MM.1S (cell line): ENCODE measurements around the gene SCYGR7.

Experiments
- DNase-seq: peaks from one replicate; pipeline ENCODE4 v3.0.0-alpha.2; 2015
- H2AFZ ChIP-seq: fragments of 300-600 bp; sonication (generic); 2 replicates; pipeline ENCODE4 v1.6.0; 2016; ENCODE audit warnings: antibody characterized with exemption, low read length
- H3F3A ChIP-seq: fragments of 300-600 bp; sonication (generic); 2 replicates; pipeline ENCODE4 v1.6.1; 2016; ENCODE audit warnings: mild to moderate bottlenecking, antibody characterized with exemption, low read length, moderate library complexity, mixed read lengths; ENCODE audit not compliant: insufficient read depth
- H3K27ac ChIP-seq: fragments of 300-600 bp; sonication (generic); 2 replicates; pipeline ENCODE4 v1.5.1; 2016; ENCODE audit warnings: mild to moderate bottlenecking, low read length
- H3K27me3 ChIP-seq: fragments of 300-600 bp; sonication (generic); replicated peaks from 2 replicates; pipeline ENCODE4 v1.6.0; 2016; ENCODE audit warnings: low read length; ENCODE audit not compliant: insufficient read depth
- H3K36me3 ChIP-seq: fragments of 300-600 bp; sonication (generic); replicated peaks from 2 replicates; pipeline ENCODE4 v1.6.1; 2016; ENCODE audit warnings: mild to moderate bottlenecking, low read length, mixed read lengths; ENCODE audit not compliant: insufficient read depth
- H3K4me1 ChIP-seq: fragments of 300-600 bp; sonication (generic); 2 replicates; pipeline ENCODE4 v1.6.1; 2016; ENCODE audit warnings: low read length, mixed read lengths
- H3K4me2 ChIP-seq: fragments of 300-600 bp; sonication (generic); 2 replicates; pipeline ENCODE4 v1.6.0; 2016; ENCODE audit warnings: low read depth, low read length
- H3K4me3 ChIP-seq: fragments of 300-600 bp; sonication (generic); 2 replicates; pipeline ENCODE4 v1.5.1; 2016; ENCODE audit warnings: low read length, mixed read lengths
- H3K79me2 ChIP-seq: fragments of 300-600 bp; sonication (generic); 2 replicates; pipeline ENCODE4 v1.6.1; 2016; ENCODE audit warnings: mixed run types, low read length, mixed read lengths
- H3K9ac ChIP-seq: fragments of 300-600 bp; sonication (generic); 2 replicates; pipeline ENCODE4 v1.6.1; 2016; ENCODE audit warnings: low read length, mixed read lengths
- H3K9me2 ChIP-seq: fragments of 300-600 bp; sonication (generic); replicated peaks from 2 replicates; pipeline ENCODE4 v1.6.1; 2016; ENCODE audit warnings: mild to moderate bottlenecking, low read length, mixed read lengths; ENCODE audit not compliant: insufficient read depth
- H3K9me3 ChIP-seq: fragments of 300-600 bp; sonication (generic); replicated peaks from 2 replicates; pipeline ENCODE4 v1.6.1; 2016; ENCODE audit warnings: mild to moderate bottlenecking, low read length, mixed read lengths; ENCODE audit not compliant: insufficient read depth
- H4K20me1 ChIP-seq: fragments of 300-600 bp; sonication (generic); 2 replicates; pipeline ENCODE4 v1.6.1; 2016; ENCODE audit warnings: mild to moderate bottlenecking, low read length, moderate library complexity, mixed read lengths; ENCODE audit not compliant: insufficient read depth
- CTCF ChIP-seq: fragments of 300-600 bp; sonication (generic); IDR thresholded peaks from 2 replicates; pipeline ENCODE4 v1.5.1; 2016; ENCODE audit warnings: antibody characterized with exemption, low read length, mixed read lengths
- EZH2 ChIP-seq: fragments of 300-600 bp; sonication (generic); optimal IDR thresholded peaks from 2 replicates; pipeline ENCODE3; 2017; ENCODE audit warnings: low read depth, mild to moderate bottlenecking, antibody characterized with exemption, low read length, mixed read lengths
- EZH2phosphoT487 ChIP-seq: fragments of 300-600 bp; sonication (generic); IDR thresholded peaks from 2 replicates; pipeline ENCODE4 v1.6.1; 2018; ENCODE audit warnings: antibody characterized with exemption, low read length

SCYGR7 gene

DNA sequence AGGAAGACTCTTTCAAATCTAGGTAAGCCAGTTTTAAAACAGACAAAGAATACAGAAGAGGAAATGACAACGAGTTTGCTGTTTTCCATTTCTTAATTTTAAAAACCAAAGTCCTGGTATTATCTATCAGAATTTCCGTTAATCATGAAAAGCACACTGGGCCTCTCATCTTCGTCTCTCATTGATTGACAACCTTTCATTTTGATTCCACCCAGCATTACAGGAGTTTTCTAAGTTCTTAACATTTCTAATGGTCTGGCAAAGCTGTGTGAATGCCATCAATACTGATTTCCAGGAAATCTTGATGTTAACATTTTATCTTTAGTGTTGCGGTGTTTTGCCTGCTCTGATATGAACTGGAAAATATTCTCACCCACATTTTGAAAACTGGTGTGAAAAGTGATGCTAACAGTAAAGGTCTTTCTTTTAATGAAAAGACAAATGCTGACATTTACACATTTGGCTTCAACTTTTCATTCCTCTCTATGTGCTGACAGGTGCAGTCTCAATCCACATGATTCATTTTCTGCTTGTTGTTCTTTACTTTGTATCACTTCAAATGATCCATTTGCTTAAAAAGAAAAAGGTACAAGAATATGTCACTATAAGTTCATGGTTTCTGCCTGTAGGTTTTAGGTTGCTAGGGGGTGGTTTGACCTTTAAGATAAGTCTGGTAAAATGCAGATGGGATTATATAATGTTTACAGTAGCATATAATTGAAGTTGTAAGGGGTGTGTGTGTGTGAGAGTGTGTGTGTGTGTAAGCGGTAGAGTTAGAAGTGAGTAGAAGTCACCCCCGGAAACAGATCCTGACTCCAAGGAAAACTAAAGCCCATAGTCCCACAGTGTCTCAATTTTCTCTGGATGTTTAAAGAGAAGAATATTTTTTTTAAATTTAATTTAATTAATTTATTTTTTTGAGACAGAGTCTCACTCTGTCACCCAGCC is 47.0 kb downstream of the SCYGR7 start:
- Histone ChIP-seq H2AFZ (no peak overlapping the region), H4K20me1 (no peaks in the 10 kb centered on the region), H3F3A (no peaks in the 10 kb centered on the region), H3K9me3 (no peaks in the 10 kb centered on the region), H3K36me3 (no peaks in the 10 kb centered on the region), H3K9me2 (no peaks in the 10 kb centered on the region), H3K9ac (no peak overlapping the region), H3K4me3 (no peak overlapping the region), H3K79me2 (no peaks in the 10 kb centered on the region), H3K27ac (no peak overlapping the region), H3K4me2 (no peak overlapping the region), H3K27me3 (no peaks in the 10 kb centered on the region), H3K4me1 (no peaks in the 10 kb centered on the region)
- DNase-seq: no peak
- TF ChIP-seq EZH2phosphoT487 (no peak), CTCF (no peak), EZH2 (no peak)
